ENCODE measurements around the gene CACNB4.

GRCh38 chr2:151907286-151908203 lies 191.3 kb downstream of the CACNB4 start:
- TF ChIP-seq CTCF (IDR thresholded peaks at IDR 0.05) (no peak), POLR2A (IDR thresholded peaks at IDR 0.05) (no peak), POLR2AphosphoS5 (IDR thresholded peaks at IDR 0.05) (no peak)
